Gastroesophageal sphincter (tissue), 3 donors: Measurements from ENCODE around the gene CAMKMT.

Experiments used
- CTCF ChIP-seq, 4 experiments: fragments of 200-600 bp in 2 of 4; fragments of 450-650 bp in 2 of 4; sonication (generic) in 1 of 4; IDR thresholded peaks; one replicate each; pipeline ENCODE4 v1.5.1; 2017 to 2019; ENCODE audit warnings: antibody characterized with exemption in 4 of 4, mild to moderate bottlenecking in 2 of 4, moderate library complexity in 2 of 4
- POLR2AphosphoS5 ChIP-seq: sonication (generic); formaldehyde crosslinking; IDR thresholded peaks from one replicate; pipeline ENCODE4 v1.6.1; 2017; ENCODE audit warnings: antibody characterized with exemption

- TF ChIP-seq CTCF (IDR thresholded peaks at IDR 0.05) (no peak), POLR2AphosphoS5 (no peak)
Measured at GRCh38 chr2:44377486-44377885, 15.7 kb downstream of the CAMKMT start.
